ENCODE measurements around the gene APPL2. TPM values are rescaled to one million over a fixed set of nuclear protein-coding genes. Genes with fewer than 3 reads are reported as not detected.
"Not testable (repeated sequence)": the region's sequence is repeated elsewhere in the genome, so short reads cannot be mapped to it uniquely, and the experiment has no call there.

Gene APPL2
- total RNA-seq, 2 donors from 2014 or later, result 13.1 to 30.3 TPM

GRCh38 chr12:105262461-105263184 is 26.6 kb upstream of the APPL2 start:
- Histone ChIP-seq H3K4me3 (no peak overlapping the region), H3K36me3 (no peaks in the 10 kb centered on the region), H3K4me1 (no peaks in the 10 kb centered on the region), H3K9me3 (no peaks in the 10 kb centered on the region), H3K27ac (no peak overlapping the region), H3K27me3 (no peaks in the 10 kb centered on the region)
- no peak for DNase-seq (ENCODE audit: low spot score)
- TF ChIP-seq CTCF (IDR thresholded peaks at IDR 0.05), result no peak

- DNase-seq (ENCODE audit: low spot score), result no peak
- H3K36me3 ChIP-seq, result no peaks in the 10 kb centered on the region
- no peaks in the 10 kb centered on the region for H3K9me3 ChIP-seq
- H3K27ac ChIP-seq, result no peak overlapping the region
- H3K4me3 ChIP-seq, result no peak overlapping the region
- H3K4me1 ChIP-seq, result no peaks in the 10 kb centered on the region
- H3K27me3 ChIP-seq, result no peaks in the 10 kb centered on the region
- TF ChIP-seq CTCF (IDR thresholded peaks at IDR 0.05), result no peak
These were observed 25.0 kb upstream of the APPL2 start for GRCh38 chr12:105261010-105261409.

- no peak for TF ChIP-seq CTCF (IDR thresholded peaks at IDR 0.05)
- Histone ChIP-seq H3K27me3 (no peaks in the 10 kb centered on the region), H3K4me1 (no peaks in the 10 kb centered on the region), H3K36me3 (no peaks in the 10 kb centered on the region), H3K27ac (no peak overlapping the region), H3K9me3 (no peaks in the 10 kb centered on the region), H3K4me3 (no peak overlapping the region)
- no peak for DNase-seq (ENCODE audit: low spot score)
These were observed 23.3 kb upstream of the APPL2 start for GRCh38 chr12:105259226-105259625.

- no peaks in the 10 kb centered on the region for H3K9me3 ChIP-seq
- no peak for TF ChIP-seq CTCF (IDR thresholded peaks at IDR 0.05)
- H3K27me3 ChIP-seq, result no peaks in the 10 kb centered on the region
- DNase-seq (ENCODE audit: low spot score), result no peak
- H3K27ac ChIP-seq, result no peak overlapping the region
- H3K4me3 ChIP-seq, result no peak overlapping the region
- no peaks in the 10 kb centered on the region for H3K4me1 ChIP-seq
- H3K36me3 ChIP-seq, result no peaks in the 10 kb centered on the region
These were observed 21.4 kb upstream of the APPL2 start for GRCh38 chr12:105257321-105257728.

- DNase-seq (ENCODE audit: low spot score), result no peak
- H3K4me3 ChIP-seq, result no peak overlapping the region
These were observed 20.9 kb upstream of the APPL2 start for GRCh38 chr12:105256921-105257320.

GRCh38 chr12:105256431-105256830 is 20.5 kb upstream of the APPL2 start:
- H3K4me3 ChIP-seq; H3K27ac ChIP-seq; H3K36me3 ChIP-seq; H3K4me1 ChIP-seq; H3K27me3 ChIP-seq; H3K9me3 ChIP-seq; DNase-seq (ENCODE audit: low spot score): not testable (repeated sequence)

More at GRCh38 chr12:105256921-105257320, 20.9 kb upstream of the APPL2 start:
- no peaks in the 10 kb centered on the region for H3K4me1 ChIP-seq
- no peak for TF ChIP-seq CTCF (IDR thresholded peaks at IDR 0.05)
- no peaks in the 10 kb centered on the region for H3K9me3 ChIP-seq
- H3K27ac ChIP-seq, result no peak overlapping the region
- no peaks in the 10 kb centered on the region for H3K27me3 ChIP-seq
- H3K36me3 ChIP-seq, result no peaks in the 10 kb centered on the region
